Tibial artery (tissue), 4 donors: ENCODE data around the gene PSMB10.

Source experiments
- DNase-seq, 2 donors: peaks; one replicate each; pipeline ENCODE4 v3.0.0-alpha.2; 2019
- H3K27ac ChIP-seq, 2 donors: fragments of 200-600 bp; sonication (generic) in 1 of 2; 1 replicate in 1 of 2; 2 replicates in 1 of 2; pipeline ENCODE4 v1.5.1; 2018 to 2019; ENCODE audit warnings: mild to moderate bottlenecking in 1 of 2
- H3K27me3 ChIP-seq, 2 donors: fragments of 200-600 bp; sonication (generic) in 1 of 2; one replicate each; pipeline versions ENCODE4 v1.5.1 to v1.6.0; 2016 to 2019
- H3K36me3 ChIP-seq, 3 donors: fragments of 200-600 bp; sonication (generic) in 2 of 3; one replicate each; pipeline ENCODE4 v1.5.1; 2016 to 2019; ENCODE audit warnings: mild to moderate bottlenecking in 2 of 3
- H3K4me1 ChIP-seq, 4 donors: fragments of 200-600 bp; sonication (generic) in 2 of 4; 1 replicate in 3 of 4; 2 replicates in 1 of 4; pipeline ENCODE4 v1.5.1; 2016 to 2019
- H3K4me3 ChIP-seq, 2 donors: fragments of 200-600 bp; sonication (generic) in 1 of 2; 1 replicate in 1 of 2; 2 replicates in 1 of 2; pipeline ENCODE4 v1.5.1; 2018 to 2019; ENCODE audit warnings: mild to moderate bottlenecking in 2 of 2
- H3K9me3 ChIP-seq, 3 donors: fragments of 200-600 bp; sonication (generic) in 1 of 3; one replicate each; pipeline ENCODE4 v1.5.1; 2016 to 2019
- CTCF ChIP-seq, 2 experiments: fragments of 200-600 bp in 1 of 2; fragments of 450-650 bp in 1 of 2; IDR thresholded peaks; one replicate each; pipeline ENCODE4 v1.5.1; 2017 to 2019; ENCODE audit warnings: antibody characterized with exemption in 2 of 2, mild to moderate bottlenecking in 1 of 2, moderate library complexity in 1 of 2
- intact Hi-C: fragments of 100-400 bp; cut with DNase I; formaldehyde crosslinking; loops from one replicate; pipeline ENCODE4 v1.15.0; 2023; ENCODE audit warnings: low total_unique reads

Gene PSMB10

DNA sequence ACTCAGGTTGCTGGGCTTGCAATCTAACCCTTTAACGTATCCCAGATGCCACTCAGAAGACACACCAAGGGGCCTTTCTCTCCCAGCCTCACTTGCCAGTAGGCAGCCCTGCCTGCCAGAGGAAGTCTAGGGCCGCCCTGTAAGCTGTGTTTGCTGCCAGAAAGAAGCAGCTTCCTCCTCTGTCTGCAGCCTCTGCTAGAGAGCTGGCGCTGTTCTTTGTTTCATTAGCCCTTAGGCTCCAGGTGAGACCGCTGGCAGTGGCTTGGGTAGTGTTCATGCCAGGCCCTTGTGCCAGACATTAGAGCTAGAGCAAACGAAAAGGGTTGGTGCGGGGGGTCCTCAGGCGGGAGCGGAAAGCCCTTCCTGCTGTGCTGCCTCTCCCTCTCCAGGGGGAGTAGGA lies 13.9 kb downstream of the PSMB10 start:
- DNase-seq = no peak
- intact Hi-C loops = loop anchor here (10.0 kb wide), 1 partner anchor 248 kb away; no protein-coding TSS in a partner anchor

DNA sequence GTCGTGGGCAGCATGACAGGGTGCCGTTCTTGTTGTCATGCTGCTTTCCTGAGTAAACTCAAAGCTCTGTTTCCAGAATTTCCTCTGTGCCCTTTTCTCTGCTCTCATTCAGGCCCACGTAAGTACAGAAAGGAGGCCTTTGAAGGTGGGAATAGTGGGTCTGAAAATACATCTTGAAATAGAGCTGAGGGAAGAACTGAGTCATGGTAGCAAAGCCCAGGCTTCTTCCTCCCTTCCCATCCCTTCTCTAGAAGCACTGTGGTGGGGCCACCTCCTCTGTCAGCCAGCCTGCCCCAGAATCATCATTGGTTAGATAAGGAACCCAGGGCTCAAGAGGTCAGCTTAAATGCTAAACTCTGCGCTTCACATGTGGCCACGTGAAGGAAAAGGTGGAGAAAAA lies 14.4 kb downstream of the PSMB10 start:
- Histone ChIP-seq H3K4me3 (no peak overlapping the region), H3K27ac (no peak overlapping the region), H3K27me3 (no peaks in the 10 kb centered on the region), H3K9me3 (no peaks in the 10 kb centered on the region), H3K4me1 (peaks cover 0 to 64% (median 31%) of the 10 kb centered on the region in 4 donors), H3K36me3 (peaks cover 0 to 22% (median 1%) of the 10 kb centered on the region in 3 donors)
- intact Hi-C loops = loop anchor here (10.0 kb wide), 1 partner anchor 247 kb away; no protein-coding TSS in a partner anchor
- TF ChIP-seq CTCF (IDR thresholded peaks at IDR 0.05) = no peak
- DNase-seq = no peak

More for the DNA sequence above, 13.9 kb downstream of the PSMB10 start:
- Histone ChIP-seq H3K9me3 (no peaks in the 10 kb centered on the region), H3K36me3 (peaks cover 2 to 28% (median 6%) of the 10 kb centered on the region in 3 donors), H3K4me3 (no peak overlapping the region), H3K4me1 (peaks cover 0 to 59% (median 26%) of the 10 kb centered on the region in 4 donors), H3K27me3 (no peaks in the 10 kb centered on the region), H3K27ac (no peak overlapping the region)
- no peak for TF ChIP-seq CTCF (IDR thresholded peaks at IDR 0.05)

DNA sequence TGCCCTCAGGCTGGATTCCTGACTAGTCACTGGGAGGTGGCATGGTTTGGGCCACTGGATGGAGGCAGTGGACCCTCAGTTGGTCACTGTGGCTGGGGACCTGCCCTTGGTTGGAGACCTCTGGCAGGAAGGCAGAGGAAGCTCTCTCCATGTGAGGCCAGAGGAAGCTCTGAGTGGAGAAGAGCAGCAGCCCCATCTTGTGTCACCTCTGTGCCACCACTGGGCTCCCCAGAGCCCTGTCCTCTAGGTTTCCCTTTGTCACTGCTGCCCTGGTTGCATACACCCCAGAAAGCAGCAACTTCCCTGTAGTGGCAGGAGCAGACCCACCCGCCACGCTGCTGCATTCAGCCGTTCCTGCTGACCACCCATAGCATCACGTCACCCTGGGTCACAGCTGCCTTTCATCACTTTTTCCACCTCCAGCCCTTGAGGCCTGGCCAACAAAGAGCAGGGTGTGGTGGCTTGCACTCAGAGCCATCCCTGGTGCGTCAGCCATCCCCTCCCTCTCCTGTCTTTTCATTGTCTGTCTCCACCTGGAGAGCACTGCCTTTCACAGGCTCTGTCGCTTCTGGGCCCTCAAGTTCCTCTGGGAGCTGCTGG lies 16.9 kb downstream of the PSMB10 start:
- intact Hi-C loops = loop anchor here (10.0 kb wide), 1 partner anchor 245 kb away; no protein-coding TSS in a partner anchor
- Histone ChIP-seq H3K36me3 (peaks cover 0 to 18% (median 0%) of the 10 kb centered on the region in 3 donors), H3K27me3 (no peaks in the 10 kb centered on the region), H3K27ac (no peak overlapping the region), H3K9me3 (no peaks in the 10 kb centered on the region), H3K4me1 (peaks cover 0 to 65% (median 27%) of the 10 kb centered on the region in 4 donors), H3K4me3 (no peak overlapping the region)
- TF ChIP-seq CTCF (IDR thresholded peaks at IDR 0.05) = no peak
- DNase-seq = no peak

GRCh38 chr16:67917852-67918236 lies 18.8 kb downstream of the PSMB10 start:
- Histone ChIP-seq H3K36me3 (peaks cover 0 to 19% (median 0%) of the 10 kb centered on the region in 3 donors), H3K4me3 (no peak overlapping the region)
- no peak for DNase-seq

GRCh38 chr16:67917140-67917851 lies 19.4 kb downstream of the PSMB10 start:
- intact Hi-C loops = no loop called here
- no peak overlapping the region for H3K4me3 ChIP-seq
- no peak for TF ChIP-seq CTCF (IDR thresholded peaks at IDR 0.05)
- H3K4me1 ChIP-seq = peaks cover 0 to 47% (median 26%) of the 10 kb centered on the region in 4 donors
- H3K36me3 ChIP-seq = peaks cover 0 to 19% (median 0%) of the 10 kb centered on the region in 3 donors
- H3K27me3 ChIP-seq = no peaks in the 10 kb centered on the region
- H3K9me3 ChIP-seq = no peaks in the 10 kb centered on the region
- DNase-seq = no peak
- peak overlapping the region; percentile 40 to 57 for H3K27ac ChIP-seq

More at GRCh38 chr16:67917852-67918236, 18.8 kb downstream of the PSMB10 start:
- H3K4me1 ChIP-seq = peaks cover 0 to 53% (median 26%) of the 10 kb centered on the region in 4 donors
- H3K27ac ChIP-seq = peak overlapping the region; percentile 40 to 57
- no peak for TF ChIP-seq CTCF (IDR thresholded peaks at IDR 0.05)
- no peaks in the 10 kb centered on the region for H3K27me3 ChIP-seq
- intact Hi-C loops = no loop called here
- no peaks in the 10 kb centered on the region for H3K9me3 ChIP-seq
